ENCODE results near the gene BLMH. TPM values are rescaled to one million over a fixed set of nuclear protein-coding genes. Genes with fewer than 3 reads are reported as not detected.

The BLMH gene
- total RNA-seq, 1 donor from 2014 or later: 98.8 TPM

DNA sequence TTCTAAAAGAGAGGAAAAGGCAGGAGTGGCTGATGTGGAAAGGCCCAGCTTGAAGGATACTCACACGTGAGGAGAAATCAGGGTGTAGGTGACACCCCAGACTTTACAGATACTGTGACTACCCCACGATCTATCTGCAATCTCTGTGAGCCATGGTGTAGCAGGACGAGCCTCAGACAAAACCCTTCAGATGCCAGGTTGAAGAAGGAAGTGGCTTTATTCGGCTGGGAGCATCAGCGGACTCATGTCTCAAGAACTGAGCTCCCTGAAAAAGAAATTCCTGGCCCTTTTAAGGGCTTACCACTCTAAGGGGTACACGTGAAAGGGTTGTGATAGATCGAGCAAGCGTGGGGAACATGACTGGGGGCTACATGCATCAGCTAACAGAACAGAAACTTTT, 51.6 kb downstream of the BLMH start:
- TF ChIP-seq, protein P1, sequence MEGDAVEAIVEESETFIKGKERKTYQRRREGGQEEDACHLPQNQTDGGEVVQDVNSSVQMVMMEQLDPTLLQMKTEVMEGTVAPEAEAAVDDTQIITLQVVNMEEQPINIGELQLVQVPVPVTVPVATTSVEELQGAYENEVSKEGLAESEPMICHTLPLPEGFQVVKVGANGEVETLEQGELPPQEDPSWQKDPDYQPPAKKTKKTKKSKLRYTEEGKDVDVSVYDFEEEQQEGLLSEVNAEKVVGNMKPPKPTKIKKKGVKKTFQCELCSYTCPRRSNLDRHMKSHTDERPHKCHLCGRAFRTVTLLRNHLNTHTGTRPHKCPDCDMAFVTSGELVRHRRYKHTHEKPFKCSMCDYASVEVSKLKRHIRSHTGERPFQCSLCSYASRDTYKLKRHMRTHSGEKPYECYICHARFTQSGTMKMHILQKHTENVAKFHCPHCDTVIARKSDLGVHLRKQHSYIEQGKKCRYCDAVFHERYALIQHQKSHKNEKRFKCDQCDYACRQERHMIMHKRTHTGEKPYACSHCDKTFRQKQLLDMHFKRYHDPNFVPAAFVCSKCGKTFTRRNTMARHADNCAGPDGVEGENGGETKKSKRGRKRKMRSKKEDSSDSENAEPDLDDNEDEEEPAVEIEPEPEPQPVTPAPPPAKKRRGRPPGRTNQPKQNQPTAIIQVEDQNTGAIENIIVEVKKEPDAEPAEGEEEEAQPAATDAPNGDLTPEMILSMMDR (IDR thresholded peaks at IDR 0.05): no peak
- TF ChIP-seq EZH2 (IDR thresholded peaks at IDR 0.05) (no peak), EZH2phosphoT487 (IDR thresholded peaks at IDR 0.05) (no peak)
- H4K20me1 ChIP-seq (ENCODE audit: low read depth): peaks cover 10% of the 10 kb centered on the region
- H3K36me3 Mint-ChIP-seq: peaks cover 5% of the 10 kb centered on the region

DNA sequence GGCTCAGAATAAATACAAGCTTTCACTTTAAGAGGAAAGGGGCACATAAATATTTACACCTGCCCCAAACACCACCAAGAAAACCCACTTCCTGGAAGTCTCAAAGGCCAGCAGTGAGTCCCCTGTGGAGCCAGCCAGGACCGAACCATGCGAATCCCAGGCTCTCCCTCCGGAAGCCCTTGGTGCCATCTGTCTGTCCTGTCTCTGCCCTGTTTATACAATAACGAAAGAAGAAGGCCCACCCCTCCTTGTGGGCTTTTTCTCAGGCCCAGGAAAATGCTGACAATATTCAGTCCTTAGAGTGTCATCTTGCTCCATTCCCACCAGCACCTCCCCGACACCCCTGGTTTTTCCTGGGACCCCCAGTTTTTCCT, 52.7 kb downstream of the BLMH start:
- Mint-ChIP-seq H3K4me1 (peaks cover 33% of the 10 kb centered on the region), H3K9me3 (peaks cover 16% of the 10 kb centered on the region), H3K27me3 (ENCODE audit: insufficient read depth, low read depth) (peaks cover 53% of the 10 kb centered on the region), H3K36me3 (peaks cover 5% of the 10 kb centered on the region), H3K27ac (no peak overlapping the region), H3K4me3 (no peak overlapping the region)
- Histone ChIP-seq H3K4me3 (no peak overlapping the region), H3K27me3 (peaks cover 62% of the 10 kb centered on the region), H3K9ac (no peak overlapping the region), H2AFZ (replicated peaks) (no peak overlapping the region), H3K9me3 (ENCODE audit: low read depth) (no peaks in the 10 kb centered on the region), H3K4me2 (no peak overlapping the region), H3F3A (ENCODE audit: low read depth) (peaks cover 17% of the 10 kb centered on the region), H3K79me2 (ENCODE audit: low read depth) (no peaks in the 10 kb centered on the region), H3K36me3 (no peaks in the 10 kb centered on the region), H3K4me1 (peaks cover 29% of the 10 kb centered on the region), H4K20me1 (ENCODE audit: low read depth) (peaks cover 18% of the 10 kb centered on the region), H3K27ac (no peak overlapping the region)
- DNase-seq (ENCODE audit: low spot score): no peak
- TF ChIP-seq, protein P1 (IDR thresholded peaks at IDR 0.05): no peak
- TF ChIP-seq EZH2 (IDR thresholded peaks at IDR 0.05) (no peak), EZH2phosphoT487 (IDR thresholded peaks at IDR 0.05) (no peak)

More for the DNA sequence above, 51.6 kb downstream of the BLMH start:
- peak overlapping the region; percentile 39 for H3K4me3 Mint-ChIP-seq
- peaks cover 27% of the 10 kb centered on the region for H3K4me1 Mint-ChIP-seq
- H3F3A ChIP-seq (ENCODE audit: low read depth): peaks cover 17% of the 10 kb centered on the region
- peaks cover 51% of the 10 kb centered on the region for H3K27me3 ChIP-seq
- no peak overlapping the region for H3K4me3 ChIP-seq
- no peak overlapping the region for H2AFZ ChIP-seq (replicated peaks)
- H3K4me2 ChIP-seq: no peak overlapping the region
- H3K9ac ChIP-seq: no peak overlapping the region
- H3K27ac Mint-ChIP-seq: no peak overlapping the region
- no peaks in the 10 kb centered on the region for H3K36me3 ChIP-seq
- peaks cover 25% of the 10 kb centered on the region for H3K4me1 ChIP-seq
- peaks cover 42% of the 10 kb centered on the region for H3K27me3 Mint-ChIP-seq (ENCODE audit: insufficient read depth, low read depth)
- DNase-seq (ENCODE audit: low spot score): no peak
- no peaks in the 10 kb centered on the region for H3K9me3 ChIP-seq (ENCODE audit: low read depth)
- peaks cover 11% of the 10 kb centered on the region for H3K9me3 Mint-ChIP-seq
- H3K27ac ChIP-seq: no peak overlapping the region
- no peaks in the 10 kb centered on the region for H3K79me2 ChIP-seq (ENCODE audit: low read depth)

DNA sequence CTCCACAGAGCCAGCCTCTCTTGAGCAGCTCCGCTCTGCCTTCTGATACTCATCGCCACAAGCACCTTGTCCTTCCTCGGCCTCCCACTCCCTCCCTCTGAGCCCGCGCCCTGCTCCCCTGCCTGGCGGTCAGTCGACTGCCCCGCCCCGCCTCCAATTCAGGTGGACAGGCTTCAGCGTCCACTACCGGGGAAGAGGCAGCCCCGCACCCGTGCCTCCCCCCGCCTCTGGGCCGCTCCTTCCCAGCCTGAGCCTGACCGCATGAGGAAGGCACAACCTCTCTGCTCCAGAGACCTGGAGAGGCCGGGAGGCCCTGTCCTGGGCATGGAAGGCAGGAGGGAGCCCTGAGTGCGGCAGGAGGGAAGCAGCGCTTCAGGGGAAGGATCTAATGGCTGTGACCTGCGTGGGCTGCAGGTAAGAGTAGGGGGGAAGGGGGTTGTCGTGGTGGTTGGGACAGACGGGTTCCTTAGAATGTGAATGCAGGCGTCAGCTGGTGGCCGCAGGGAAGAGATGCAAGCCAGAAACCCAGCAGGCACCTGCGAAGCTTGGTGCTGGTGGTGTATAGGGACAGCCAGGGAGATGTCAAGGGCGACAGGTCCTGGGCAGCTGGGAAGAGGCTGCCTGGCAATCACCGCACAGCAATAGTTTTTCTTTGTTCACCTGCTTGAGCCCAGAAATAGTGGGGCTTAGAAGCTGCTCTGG, 53.2 kb downstream of the BLMH start:
- Histone ChIP-seq H3K4me3 (peak overlapping the region; percentile 19), H3K27me3 (peaks cover 68% of the 10 kb centered on the region), H3K4me1 (peaks cover 29% of the 10 kb centered on the region), H2AFZ (replicated peaks) (peak overlapping the region; percentile 66), H3K9me3 (ENCODE audit: low read depth) (no peaks in the 10 kb centered on the region), H3K36me3 (no peaks in the 10 kb centered on the region), H3K79me2 (ENCODE audit: low read depth) (no peaks in the 10 kb centered on the region), H3K9ac (no peak overlapping the region), H3K27ac (no peak overlapping the region), H4K20me1 (ENCODE audit: low read depth) (peaks cover 18% of the 10 kb centered on the region), H3F3A (ENCODE audit: low read depth) (peaks cover 17% of the 10 kb centered on the region), H3K4me2 (peak overlapping the region; percentile 50)
- Mint-ChIP-seq H3K36me3 (peaks cover 5% of the 10 kb centered on the region), H3K4me1 (peaks cover 33% of the 10 kb centered on the region), H3K9me3 (peaks cover 16% of the 10 kb centered on the region), H3K27me3 (ENCODE audit: insufficient read depth, low read depth) (peaks cover 58% of the 10 kb centered on the region), H3K27ac (no peak overlapping the region), H3K4me3 (peak overlapping the region; percentile 58)
- no peak for TF ChIP-seq EZH2 (IDR thresholded peaks at IDR 0.05)
- TF ChIP-seq, protein P1 (IDR thresholded peaks at IDR 0.05): no peak
- TF ChIP-seq EZH2phosphoT487 (IDR thresholded peaks at IDR 0.05): no peak
- peak; percentile 60 for DNase-seq (ENCODE audit: low spot score)
